Fibroblast of skin of scalp (primary cell): Measurements from ENCODE around the gene NIBAN1. TPM values are rescaled to one million over a fixed set of nuclear protein-coding genes. Genes with fewer than 3 reads are reported as not detected.
A peak's percentile ranks its signal among the peaks of the same experiment; 100 is the strongest.
"Not testable (repeated sequence)": the region's sequence is repeated elsewhere in the genome, so short reads cannot be mapped to it uniquely, and the experiment has no call there.

ENCODE experiments used
- DNase-seq: peaks from one replicate; pipeline ENCODE4 v3.0.0-alpha.2; 2013
- polyA plus RNA-seq, 2 experiments: library from polyadenylated mRNA; unstranded; fragments of 120-200 nt; gene quantifications; one replicate each; pipeline ENCODE4 v1.2.1, GENCODE V29; 2013; ENCODE audit not compliant: insufficient read length in 2 of 2

Gene NIBAN1
- polyA plus RNA-seq (2013, experiment 1 of 2; ENCODE audit: insufficient read length), result 37.3 TPM
- polyA plus RNA-seq (2013, experiment 2 of 2; ENCODE audit: insufficient read length), result 41.8 TPM

- DNase-seq, result peak; percentile 72
Observed at GRCh38 chr1:184974056-184974836, at the start of gene NIBAN1. NIBAN1 (minus strand) TSS chr1:184974508; CDS start chr1:184974356, 152 bp downstream.

DNA sequence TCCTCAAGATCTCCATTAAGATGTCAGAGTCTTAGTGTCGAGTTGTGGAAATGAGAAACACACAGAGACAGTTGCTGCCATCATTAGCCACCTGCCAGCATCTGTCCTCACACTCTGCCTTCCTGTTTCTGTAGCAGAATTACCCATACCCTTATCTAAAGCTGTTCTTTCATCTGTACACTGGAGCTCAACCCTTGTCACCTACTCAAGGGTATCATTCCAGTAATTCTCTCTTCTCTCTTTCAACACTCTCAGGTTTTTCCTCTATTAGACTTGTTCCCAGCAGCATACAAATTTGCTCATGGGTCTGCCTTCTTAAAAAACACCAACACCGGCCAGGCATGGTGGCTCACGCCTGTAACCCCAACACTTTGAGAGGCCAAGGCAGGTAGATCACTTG, 43.7 kb upstream of the NIBAN1 start:
- DNase-seq, result no peak

- DNase-seq, result peak; percentile 80
Observed at GRCh38 chr1:185017338-185017737, 43.0 kb upstream of the NIBAN1 start.

DNA sequence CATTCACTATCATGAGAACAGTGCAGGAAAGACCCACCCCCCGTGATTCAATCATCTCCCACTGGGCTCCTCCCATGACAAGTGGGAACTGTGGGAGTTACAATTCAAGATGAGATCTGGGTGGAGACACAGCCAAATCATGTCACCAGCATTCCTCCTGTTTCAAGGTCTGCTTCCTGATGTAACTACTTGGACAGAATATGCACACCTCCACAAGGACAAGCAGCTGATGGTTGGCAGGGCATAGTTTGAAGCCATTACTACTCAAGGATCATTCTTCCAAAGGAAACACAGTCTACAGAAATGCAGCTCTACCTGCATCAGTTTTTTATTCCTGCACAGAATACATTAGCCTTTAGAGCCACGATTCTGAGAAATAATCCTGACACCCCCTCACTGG, 42.6 kb upstream of the NIBAN1 start:
- peak; percentile 2 for DNase-seq

GRCh38 chr1:185015631-185016030, 41.3 kb upstream of the NIBAN1 start:
- DNase-seq, result no peak

DNA sequence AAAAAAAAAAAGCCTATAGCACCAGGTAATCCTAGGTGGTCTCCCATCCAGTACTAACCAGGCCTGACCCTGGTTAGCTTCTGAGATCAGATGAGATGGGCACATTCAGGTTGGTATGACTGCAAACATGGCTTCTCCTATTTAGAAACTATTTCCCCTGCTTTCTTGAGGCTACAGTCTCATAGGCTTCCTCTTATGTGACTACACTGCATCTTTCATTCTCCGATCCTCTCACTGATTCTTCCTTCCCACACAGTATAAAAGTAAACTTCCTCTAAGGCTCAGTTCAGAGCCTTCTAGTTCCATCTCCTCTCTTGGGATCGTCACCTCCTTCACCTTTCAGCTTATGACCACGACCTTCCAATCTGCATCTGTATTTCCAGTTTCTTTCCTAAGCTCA, 40.6 kb upstream of the NIBAN1 start:
- no peak for DNase-seq

- DNase-seq, result no peak
Observed at GRCh38 chr1:185010361-185010760, 36.1 kb upstream of the NIBAN1 start.

- no peak for DNase-seq
Observed at GRCh38 chr1:185008838-185009237, 34.5 kb upstream of the NIBAN1 start.

- not testable (repeated sequence) for DNase-seq
Observed at GRCh38 chr1:185001312-185001880, 27.1 kb upstream of the NIBAN1 start.

GRCh38 chr1:184999974-185000373, 25.7 kb upstream of the NIBAN1 start:
- not testable (repeated sequence) for DNase-seq

DNA sequence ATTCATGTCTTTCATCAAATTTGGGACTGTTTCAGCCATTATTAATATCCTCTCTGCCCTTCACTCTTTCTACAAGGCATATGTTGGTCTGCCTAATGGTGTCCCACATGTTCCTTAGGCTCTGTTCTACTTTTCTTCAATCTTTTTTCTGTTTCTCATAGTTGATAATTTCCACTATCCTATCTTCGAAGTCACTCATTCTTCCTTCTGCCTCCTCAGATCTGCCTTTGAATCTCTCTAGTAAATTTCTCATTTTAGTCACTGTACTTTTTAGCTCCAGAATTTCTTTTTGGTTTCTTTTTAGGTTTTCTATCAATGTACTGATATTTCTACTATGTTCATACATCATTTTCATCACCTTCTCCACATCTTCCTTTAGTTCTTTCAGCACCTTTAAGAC, 20.0 kb upstream of the NIBAN1 start:
- no peak for DNase-seq

GRCh38 chr1:184992271-184992670, 18.0 kb upstream of the NIBAN1 start:
- no peak for DNase-seq

DNA sequence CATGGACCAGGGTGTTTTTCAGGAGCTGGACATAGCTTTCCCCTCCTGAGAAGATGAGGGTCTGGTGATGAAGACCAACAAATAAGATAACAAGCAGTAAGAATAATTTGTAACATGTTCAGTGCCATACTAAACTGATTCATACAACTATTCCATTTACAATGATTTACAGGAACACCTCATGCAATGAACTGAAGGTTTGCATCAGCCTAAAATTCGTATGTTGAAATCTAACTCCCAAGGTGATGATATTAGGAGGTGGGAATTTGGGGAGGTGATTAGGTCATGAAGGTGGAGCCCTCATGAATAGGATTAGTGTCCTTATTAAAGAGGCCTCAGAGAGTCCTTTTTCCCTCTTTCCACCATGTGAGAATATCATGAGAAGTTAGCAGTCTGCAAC, 15.9 kb upstream of the NIBAN1 start:
- DNase-seq, result no peak

DNA sequence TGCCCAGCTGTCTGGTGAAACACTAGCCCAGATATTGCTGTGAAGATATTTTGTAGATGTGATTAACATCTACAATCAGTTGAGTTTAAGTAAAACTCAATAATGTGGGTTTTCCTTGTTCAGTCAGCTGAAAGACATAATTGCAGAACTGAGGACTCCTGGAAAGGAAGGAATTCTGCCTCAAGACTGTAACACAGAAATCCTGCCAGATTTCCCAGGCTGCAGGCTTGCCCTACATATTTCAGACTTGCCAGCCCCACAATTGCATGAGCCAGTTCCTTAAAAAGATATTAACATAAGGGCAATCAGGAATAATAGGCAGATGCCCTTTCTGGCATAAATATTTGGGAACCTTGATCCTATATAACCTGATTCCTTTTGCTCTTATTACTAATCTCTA, 14.2 kb upstream of the NIBAN1 start:
- no peak for DNase-seq

DNA sequence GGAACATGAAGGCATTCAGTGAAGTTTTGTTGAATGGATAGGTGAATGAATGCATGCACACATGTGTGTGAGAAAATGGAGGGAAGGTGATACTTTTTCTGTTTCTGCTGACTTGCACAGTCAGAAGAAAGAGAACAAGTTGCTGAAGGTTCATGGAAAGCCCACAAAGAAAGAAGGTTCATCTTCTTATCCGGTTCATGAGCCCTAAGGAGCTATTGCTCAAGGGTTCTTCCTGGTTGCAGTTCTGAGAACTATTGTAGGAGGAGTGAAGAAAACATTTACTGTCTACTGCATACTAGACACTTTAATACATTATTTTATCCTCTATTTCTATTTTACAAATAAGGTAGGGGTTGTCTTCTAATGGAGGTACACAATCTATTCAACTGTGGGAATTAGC, 13.4 kb upstream of the NIBAN1 start:
- no peak for DNase-seq

- DNase-seq, result peak; percentile 36
Observed at GRCh38 chr1:184986250-184986649, 11.9 kb upstream of the NIBAN1 start.

DNA sequence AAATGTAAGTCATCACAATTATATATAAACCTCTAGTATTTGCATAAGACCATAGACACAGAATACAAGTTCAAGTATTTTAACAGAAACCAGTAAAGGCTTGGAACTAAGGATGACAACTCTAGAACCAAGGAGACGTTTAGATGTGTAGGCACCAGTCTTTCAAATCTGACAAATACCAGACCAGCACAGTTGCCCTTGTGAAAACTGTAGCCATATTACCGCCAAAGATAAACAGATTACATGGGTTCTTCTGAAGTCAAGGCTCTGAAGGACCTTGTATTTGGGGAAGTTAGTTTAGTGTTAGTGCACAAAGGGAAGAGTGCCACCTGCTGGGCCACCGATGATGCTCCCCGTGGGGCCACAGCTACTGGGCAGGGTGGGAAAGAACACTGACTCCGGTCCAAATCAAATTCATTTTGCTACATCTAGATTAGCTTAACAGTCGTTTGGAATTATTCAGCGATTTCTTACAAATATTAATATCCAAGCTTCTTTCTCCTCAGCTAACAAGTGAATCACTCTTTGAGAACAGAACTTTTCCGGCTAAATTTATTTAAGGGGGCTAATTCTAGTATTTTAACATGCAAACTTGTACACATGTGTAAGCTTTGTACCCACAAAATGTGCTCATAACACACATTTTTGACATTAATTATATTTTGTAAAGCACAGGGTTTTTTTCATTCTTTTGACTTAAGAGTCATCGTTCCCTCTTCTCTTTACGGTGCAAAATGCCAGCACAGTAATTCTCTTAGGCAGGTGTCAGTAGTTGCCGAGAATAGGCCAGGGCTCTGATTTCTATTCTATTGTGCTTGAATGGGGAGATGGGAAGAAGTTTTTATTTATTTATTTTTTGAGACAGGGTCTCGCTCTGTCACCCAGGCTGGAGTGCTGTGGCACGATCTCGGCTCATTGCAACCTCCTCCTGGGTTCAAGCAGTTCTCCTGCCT, 8.0 kb upstream of the NIBAN1 start:
- peak; percentile 73 for DNase-seq

- DNase-seq, result no peak
Observed at GRCh38 chr1:184980726-184981125, 6.4 kb upstream of the NIBAN1 start.

DNA sequence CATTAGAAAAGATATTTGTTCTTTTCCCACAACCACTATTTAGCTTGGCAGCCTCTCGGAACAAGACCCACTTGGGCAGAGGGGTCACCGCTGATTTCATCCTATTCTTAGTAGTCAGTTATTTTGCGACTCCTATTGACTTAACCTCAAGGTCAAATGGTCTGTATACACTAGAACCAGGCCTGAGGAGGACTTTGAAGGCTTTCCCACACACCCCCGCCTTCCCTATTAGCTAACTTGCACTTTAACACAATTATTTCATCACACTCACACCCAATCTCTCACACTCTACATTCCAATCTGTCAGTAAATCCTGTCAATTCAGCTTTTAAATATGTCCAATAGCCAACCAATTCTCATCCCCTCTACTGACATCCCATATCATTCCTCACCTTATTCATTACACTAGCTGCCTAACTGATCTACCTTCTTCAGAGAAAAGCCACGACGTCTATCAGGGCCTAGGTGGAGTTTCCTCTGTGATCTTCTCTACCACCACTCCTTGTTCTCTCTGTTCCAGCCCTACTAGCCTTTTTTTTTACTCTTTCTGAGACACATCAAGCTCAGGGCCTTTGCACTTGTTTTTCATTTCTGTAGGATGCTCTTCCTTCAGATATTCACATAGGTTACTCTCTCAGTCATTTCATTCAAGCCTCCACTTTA, 1.0 kb upstream of the NIBAN1 start:
- no peak for DNase-seq

DNA sequence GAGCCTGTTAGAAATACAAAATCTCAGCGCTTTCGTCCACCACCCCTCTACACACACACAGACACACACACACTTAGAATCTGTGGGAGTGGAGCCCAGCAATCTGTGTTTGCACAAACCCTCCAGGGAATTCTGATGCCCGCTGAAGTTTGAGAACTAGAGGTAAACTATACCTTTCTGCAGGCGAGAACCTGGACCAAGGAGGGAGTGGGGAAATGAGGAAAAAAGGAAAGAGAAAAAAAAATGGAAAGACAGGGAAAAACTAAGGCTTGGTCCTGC, 468 bp upstream of the NIBAN1 start:
- no peak for DNase-seq

- peak; percentile 91 for DNase-seq
Observed at GRCh38 chr1:184973272-184974055, 844 bp downstream of the NIBAN1 start.
